Fibroblast of lung (primary cell): ENCODE data around the gene DDX51. TPM values are rescaled to one million over a fixed set of nuclear protein-coding genes. Genes with fewer than 3 reads are reported as not detected.

Source experiments
- DNase-seq, 2 donors: peaks; one replicate each; pipeline versions ENCODE4 v3.0.0 to v3.0.0-alpha.2; 2010; ENCODE audit warnings: low read depth in 2 of 2
- H2AFZ ChIP-seq: 2 replicates; pipeline ENCODE4 v1.5.1; 2012; ENCODE audit warnings: low read length, control low read depth, inconsistent platforms
- H3K27ac ChIP-seq: 2 replicates; pipeline ENCODE4 v1.5.1; 2011; ENCODE audit warnings: low read length, control low read depth; ENCODE audit not compliant: insufficient read depth
- H3K27me3 ChIP-seq: 2 replicates; pipeline ENCODE4 v1.5.1; 2011; ENCODE audit warnings: mild to moderate bottlenecking, low read length; ENCODE audit not compliant: control insufficient read depth, insufficient read depth
- H3K36me3 ChIP-seq: 2 replicates; pipeline ENCODE4 v1.5.1; 2011; ENCODE audit warnings: low read length; ENCODE audit not compliant: control insufficient read depth, insufficient read depth
- H3K4me1 ChIP-seq: 2 replicates; pipeline ENCODE4 v1.5.1; 2011; ENCODE audit warnings: low read length; ENCODE audit not compliant: control insufficient read depth, insufficient read depth; ENCODE audit errors: extremely low read depth
- H3K4me2 ChIP-seq: 2 replicates; pipeline ENCODE4 v1.5.1; 2011; ENCODE audit warnings: low read length, control low read depth; ENCODE audit not compliant: insufficient read depth; ENCODE audit errors: extremely low read depth
- H3K4me3 ChIP-seq, 4 experiments: fragments of 200-600 bp in 1 of 4; sonication (generic) in 1 of 4; replicated peaks in 1 of 4; 2 replicates each; pipeline ENCODE4 v1.5.1; 2011 to 2016; ENCODE audit warnings: low read length in 4 of 4, low read depth in 3 of 4, mild to moderate bottlenecking in 3 of 4, control low read depth in 2 of 4, inconsistent platforms in 1 of 4, mixed read lengths in 1 of 4; ENCODE audit not compliant: insufficient read depth in 1 of 4; ENCODE audit errors: control extremely low read depth in 1 of 4
- H3K79me2 ChIP-seq: 2 replicates; pipeline ENCODE4 v1.5.1; 2012; ENCODE audit warnings: mild to moderate bottlenecking, low read length, inconsistent platforms; ENCODE audit not compliant: control insufficient read depth, insufficient read depth
- H3K9ac ChIP-seq: 2 replicates; pipeline ENCODE4 v1.5.1; 2011; ENCODE audit warnings: mild to moderate bottlenecking, low read length, control low read depth; ENCODE audit not compliant: insufficient read depth
- H3K9me3 ChIP-seq: 2 replicates; pipeline ENCODE4 v1.5.1; 2012; ENCODE audit warnings: low read depth, low read length; ENCODE audit not compliant: control insufficient read depth, insufficient read depth
- H4K20me1 ChIP-seq: 2 replicates; pipeline ENCODE4 v1.5.1; 2011; ENCODE audit warnings: low read length; ENCODE audit not compliant: control insufficient read depth, insufficient read depth; ENCODE audit errors: extremely low read depth
- EZH2 ChIP-seq: IDR thresholded peaks from 2 replicates; pipeline ENCODE4 v1.5.1; 2012; ENCODE audit warnings: low read length, control low read depth, mild to moderate bottlenecking; ENCODE audit errors: missing control alignments
- polyA plus RNA-seq, 2 donors: library from polyadenylated mRNA; depleted of rRNA in 1 of 2; stranded (reverse) in 1 of 2; unstranded in 1 of 2; fragments of >200 nt; gene quantifications; 2 replicates each; pipeline ENCODE4 v1.2.1, GENCODE V29; 2011 to 2012; ENCODE audit warnings: missing spikeins in 1 of 2
- total RNA-seq: library from RNA; depleted of rRNA; stranded (reverse); fragments of >200 nt; gene quantifications from 2 replicates; pipeline ENCODE4 v1.2.1, GENCODE V29; 2014
- TF ChIP-seq, protein P1 (sequence below), 2 donors: IDR thresholded peaks in 1 of 2; conservative IDR thresholded peaks in 1 of 2; 1 replicate in 1 of 2; 2 replicates in 1 of 2; pipeline ENCODE4 v1.5.1; 2011 to 2012; ENCODE audit warnings: low read length in 2 of 2, control low read depth in 1 of 2, inconsistent platforms in 1 of 2, low read depth in 1 of 2, mild to moderate bottlenecking in 1 of 2

Gene DDX51
- total and polyA plus RNA-seq, 2 donors (not counting 1 experiment from before 2014, with no cell fraction given): 3.7 to 7.4 TPM

GRCh38 chr12:132163041-132163910, 19.2 kb upstream of the DDX51 start:
- Histone ChIP-seq H3K27me3 (no peaks in the 10 kb centered on the region), H3K36me3 (no peaks in the 10 kb centered on the region), H3K4me1 (peaks cover 9% of the 10 kb centered on the region), H3K9me3 (no peaks in the 10 kb centered on the region), H4K20me1 (no peaks in the 10 kb centered on the region), H3K4me2 (peak overlapping the region; percentile 30), H3K27ac (no peak overlapping the region), H3K9ac (no peak overlapping the region), H2AFZ (no peak overlapping the region), H3K79me2 (no peaks in the 10 kb centered on the region), H3K4me3 (peak overlapping the region in 1 of 4 experiments; percentile 10)
- TF ChIP-seq, protein P1, sequence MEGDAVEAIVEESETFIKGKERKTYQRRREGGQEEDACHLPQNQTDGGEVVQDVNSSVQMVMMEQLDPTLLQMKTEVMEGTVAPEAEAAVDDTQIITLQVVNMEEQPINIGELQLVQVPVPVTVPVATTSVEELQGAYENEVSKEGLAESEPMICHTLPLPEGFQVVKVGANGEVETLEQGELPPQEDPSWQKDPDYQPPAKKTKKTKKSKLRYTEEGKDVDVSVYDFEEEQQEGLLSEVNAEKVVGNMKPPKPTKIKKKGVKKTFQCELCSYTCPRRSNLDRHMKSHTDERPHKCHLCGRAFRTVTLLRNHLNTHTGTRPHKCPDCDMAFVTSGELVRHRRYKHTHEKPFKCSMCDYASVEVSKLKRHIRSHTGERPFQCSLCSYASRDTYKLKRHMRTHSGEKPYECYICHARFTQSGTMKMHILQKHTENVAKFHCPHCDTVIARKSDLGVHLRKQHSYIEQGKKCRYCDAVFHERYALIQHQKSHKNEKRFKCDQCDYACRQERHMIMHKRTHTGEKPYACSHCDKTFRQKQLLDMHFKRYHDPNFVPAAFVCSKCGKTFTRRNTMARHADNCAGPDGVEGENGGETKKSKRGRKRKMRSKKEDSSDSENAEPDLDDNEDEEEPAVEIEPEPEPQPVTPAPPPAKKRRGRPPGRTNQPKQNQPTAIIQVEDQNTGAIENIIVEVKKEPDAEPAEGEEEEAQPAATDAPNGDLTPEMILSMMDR (conservative IDR thresholded peaks at IDR 0.05 in 1 of 2, IDR thresholded peaks at IDR 0.05 in 1 of 2; ENCODE audit: low read depth in 1 of 2, low read length in 2 of 2): no peak
- no peak for TF ChIP-seq EZH2
- no peak for DNase-seq

DNA sequence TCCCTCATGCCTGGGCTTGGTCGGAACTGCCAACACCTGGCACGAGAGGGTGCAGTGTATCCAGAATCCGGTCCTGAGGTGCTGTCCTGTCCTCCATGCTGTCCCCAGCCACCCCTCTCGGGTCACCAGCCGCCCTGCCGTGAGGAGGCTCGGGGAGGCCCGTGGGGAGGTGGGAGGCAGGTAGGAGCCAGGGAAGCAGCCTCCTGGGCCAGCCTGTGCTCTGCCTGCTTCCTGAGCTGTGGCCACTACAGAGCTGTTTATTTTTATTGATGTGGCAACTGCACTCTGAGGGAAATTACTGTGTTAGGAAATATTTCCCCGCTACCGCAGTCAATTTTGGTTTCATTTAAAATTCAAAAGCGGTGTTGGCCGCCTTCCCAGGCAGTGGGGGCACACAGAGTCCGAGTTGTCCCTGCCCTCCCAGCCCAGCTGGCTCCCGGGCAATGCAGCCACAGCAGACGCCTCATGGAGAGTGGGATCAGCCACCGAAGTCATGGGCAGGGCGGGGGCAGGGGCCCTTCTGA, 18.5 kb upstream of the DDX51 start:
- TF ChIP-seq, protein P1 (conservative IDR thresholded peaks at IDR 0.05 in 1 of 2, IDR thresholded peaks at IDR 0.05 in 1 of 2; ENCODE audit: low read depth in 1 of 2, low read length in 2 of 2): no peak
- TF ChIP-seq EZH2: no peak
- H3K79me2 ChIP-seq: no peaks in the 10 kb centered on the region
- no peaks in the 10 kb centered on the region for H4K20me1 ChIP-seq
- peaks cover 9% of the 10 kb centered on the region for H3K4me1 ChIP-seq
- H3K36me3 ChIP-seq: peaks cover 5% of the 10 kb centered on the region
- no peak overlapping the region for H3K9ac ChIP-seq
- H3K27ac ChIP-seq: no peak overlapping the region
- no peak overlapping the region for H2AFZ ChIP-seq
- DNase-seq: peak; percentile 84 to 85
- peaks cover 2% of the 10 kb centered on the region for H3K9me3 ChIP-seq
- H3K4me2 ChIP-seq: peak overlapping the region; percentile 45
- H3K4me3 ChIP-seq: peak overlapping the region in 1 of 4 experiments; percentile 10
- no peaks in the 10 kb centered on the region for H3K27me3 ChIP-seq

DNA sequence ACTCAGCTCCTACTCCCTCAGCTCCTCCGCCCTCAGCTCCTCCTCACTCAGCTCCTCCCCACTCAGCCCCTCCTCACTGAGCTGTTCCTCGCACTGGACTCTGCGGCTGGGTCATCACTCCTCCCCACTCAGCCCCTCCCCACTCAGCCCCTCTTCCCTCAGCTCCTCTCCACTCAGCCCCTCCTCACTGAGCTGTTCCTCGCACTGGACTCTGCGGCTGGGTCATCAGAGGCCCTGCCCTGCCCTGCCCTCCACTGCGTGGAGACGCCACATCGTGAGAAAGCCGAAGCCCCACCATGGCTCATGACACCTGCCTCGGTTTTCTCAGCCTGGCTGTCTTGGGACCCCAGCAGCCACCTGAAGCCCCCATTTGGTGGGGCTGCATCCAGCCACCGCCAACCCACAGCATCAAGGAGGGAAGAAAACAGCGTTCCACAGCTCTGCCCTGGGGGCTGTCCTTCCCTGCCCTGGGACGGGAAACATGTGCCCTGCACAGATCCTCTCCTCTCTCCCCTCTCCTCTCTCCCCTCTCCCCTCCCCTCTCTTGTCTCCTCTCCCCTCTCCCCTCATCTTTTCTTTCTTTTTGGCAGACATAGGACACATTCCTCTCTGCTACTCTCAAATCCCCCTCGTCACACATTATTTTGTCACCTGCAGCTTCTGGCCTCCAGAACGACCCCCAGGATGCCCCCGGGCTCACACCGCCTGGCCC, 17.8 kb upstream of the DDX51 start:
- Histone ChIP-seq H3K4me2 (peak overlapping the region; percentile 45), H3K27me3 (no peaks in the 10 kb centered on the region), H3K79me2 (no peaks in the 10 kb centered on the region), H3K4me1 (peaks cover 9% of the 10 kb centered on the region), H2AFZ (no peak overlapping the region), H3K36me3 (peaks cover 6% of the 10 kb centered on the region), H4K20me1 (no peaks in the 10 kb centered on the region), H3K9me3 (peaks cover 2% of the 10 kb centered on the region), H3K4me3 (no peak overlapping the region), H3K27ac (no peak overlapping the region), H3K9ac (no peak overlapping the region)
- TF ChIP-seq EZH2: no peak
- TF ChIP-seq, protein P1 (conservative IDR thresholded peaks at IDR 0.05 in 1 of 2, IDR thresholded peaks at IDR 0.05 in 1 of 2; ENCODE audit: low read depth in 1 of 2, low read length in 2 of 2): no peak
- DNase-seq: no peak
